ENCODE measurements around the gene SLC7A6. TPM values are rescaled to one million over a fixed set of nuclear protein-coding genes. Genes with fewer than 3 reads are reported as not detected.

Gene SLC7A6
- total and polyA plus RNA-seq, 2 of the 13 experiments (the other 11 are each of a cell fraction or from before 2014, with no cell fraction given): 35.8 to 70.8 TPM

DNA sequence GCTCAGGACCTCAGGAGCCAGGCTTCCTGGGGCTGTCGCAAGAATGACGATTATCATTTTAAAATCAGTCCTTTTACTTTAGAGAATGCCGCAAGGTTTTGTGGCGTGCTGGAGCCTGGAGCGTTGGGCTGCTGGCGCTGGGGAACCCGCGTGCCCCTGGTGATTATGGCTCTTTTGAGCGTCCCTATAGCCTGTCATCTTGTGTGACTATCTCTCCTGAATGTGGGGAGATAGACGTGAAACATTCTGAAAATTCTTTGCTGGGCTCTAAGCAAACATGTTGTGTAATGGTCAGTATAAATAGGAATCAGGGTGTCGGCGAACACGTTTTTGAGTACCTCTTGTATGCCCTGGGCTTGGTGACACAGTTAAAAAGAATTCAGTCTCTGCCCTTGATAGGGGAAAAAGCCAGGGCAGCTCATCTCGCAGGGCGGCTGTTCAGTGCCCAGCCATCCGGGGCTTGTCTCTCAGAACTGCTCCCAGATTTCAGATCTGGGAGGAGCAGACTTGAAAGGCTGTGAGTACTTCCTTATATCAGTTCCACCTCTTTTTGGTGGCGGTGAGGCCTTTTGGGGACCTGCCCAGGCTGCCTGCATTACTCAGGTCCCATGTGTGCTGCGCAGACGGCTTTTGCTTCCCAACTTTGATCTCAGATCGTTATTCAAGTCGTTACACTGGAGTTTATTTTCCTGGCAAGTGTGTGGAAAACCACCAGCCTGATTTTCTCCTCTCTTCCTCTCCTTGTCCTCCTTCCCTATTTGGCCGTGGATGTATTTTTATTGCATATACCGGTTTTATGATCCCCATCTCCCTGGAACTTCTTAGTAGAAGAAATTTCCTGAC is 973 bp downstream of the SLC7A6 start (continued):
- TF ChIP-seq REPIN1 (CRISPR knock-in tag; IDR thresholded peaks at IDR 0.05; ENCODE audit: borderline replicate concordance, low read depth): no peak
- TF ChIP-seq, protein P1, sequence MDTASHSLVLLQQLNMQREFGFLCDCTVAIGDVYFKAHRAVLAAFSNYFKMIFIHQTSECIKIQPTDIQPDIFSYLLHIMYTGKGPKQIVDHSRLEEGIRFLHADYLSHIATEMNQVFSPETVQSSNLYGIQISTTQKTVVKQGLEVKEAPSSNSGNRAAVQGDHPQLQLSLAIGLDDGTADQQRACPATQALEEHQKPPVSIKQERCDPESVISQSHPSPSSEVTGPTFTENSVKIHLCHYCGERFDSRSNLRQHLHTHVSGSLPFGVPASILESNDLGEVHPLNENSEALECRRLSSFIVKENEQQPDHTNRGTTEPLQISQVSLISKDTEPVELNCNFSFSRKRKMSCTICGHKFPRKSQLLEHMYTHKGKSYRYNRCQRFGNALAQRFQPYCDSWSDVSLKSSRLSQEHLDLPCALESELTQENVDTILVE (CRISPR knock-in tag; IDR thresholded peaks at IDR 0.05): peak; percentile 89; the same call in 1 of the 2 replicates
- peak; percentile 93; the same call in 1 of the 2 replicates for TF ChIP-seq ZNF337 (CRISPR knock-in tag; IDR thresholded peaks at IDR 0.05; ENCODE audit: borderline replicate concordance, low read depth)
- peak; percentile 19; the same call in 1 of the 2 replicates for TF ChIP-seq PHF20 (CRISPR knock-in tag; IDR thresholded peaks at IDR 0.05)
- peak; percentile 81 for TF ChIP-seq GATAD1 (CRISPR knock-in tag; IDR thresholded peaks at IDR 0.05)
- no peak for TF ChIP-seq MLLT10 (CRISPR knock-in tag; IDR thresholded peaks at IDR 0.05)
- no peak; the same call in 1 of the 2 replicates for TF ChIP-seq ZFY (CRISPR knock-in tag; IDR thresholded peaks at IDR 0.05)
- no peak; the same call in 1 of the 2 replicates for TF ChIP-seq MIER2 (CRISPR knock-in tag; IDR thresholded peaks at IDR 0.05)
- TF ChIP-seq TIGD3 (CRISPR knock-in tag; IDR thresholded peaks at IDR 0.05; ENCODE audit: borderline replicate concordance): no peak
- TF ChIP-seq NFAT5 (CRISPR knock-in tag; IDR thresholded peaks at IDR 0.05): peak; percentile 23; the same call in 1 of the 2 replicates
- TF ChIP-seq ZNF776 (CRISPR knock-in tag; IDR thresholded peaks at IDR 0.05): no peak; the same call in 1 of the 2 replicates
- TF ChIP-seq YEATS2 (CRISPR knock-in tag; IDR thresholded peaks at IDR 0.05; ENCODE audit: borderline replicate concordance): peak; percentile 66; the same call in 1 of the 2 replicates
- no peak for TF ChIP-seq ZNF44 (CRISPR knock-in tag; IDR thresholded peaks at IDR 0.05)
- TF ChIP-seq ZKSCAN5 (CRISPR knock-in tag; IDR thresholded peaks at IDR 0.05): no peak
- TF ChIP-seq ZNF501 (CRISPR knock-in tag; IDR thresholded peaks at IDR 0.05): peak; percentile 45; the same call in 1 of the 2 replicates
- peak; percentile 40; the same call in 1 of the 2 replicates for TF ChIP-seq ZNF7 (CRISPR knock-in tag; IDR thresholded peaks at IDR 0.05)
- TF ChIP-seq FOXP1 (IDR thresholded peaks at IDR 0.05): no peak
- peak; percentile 85; the same call in 1 of the 2 replicates for TF ChIP-seq FOXP1 (CRISPR knock-in tag; IDR thresholded peaks at IDR 0.05)
- TF ChIP-seq, protein P2, sequence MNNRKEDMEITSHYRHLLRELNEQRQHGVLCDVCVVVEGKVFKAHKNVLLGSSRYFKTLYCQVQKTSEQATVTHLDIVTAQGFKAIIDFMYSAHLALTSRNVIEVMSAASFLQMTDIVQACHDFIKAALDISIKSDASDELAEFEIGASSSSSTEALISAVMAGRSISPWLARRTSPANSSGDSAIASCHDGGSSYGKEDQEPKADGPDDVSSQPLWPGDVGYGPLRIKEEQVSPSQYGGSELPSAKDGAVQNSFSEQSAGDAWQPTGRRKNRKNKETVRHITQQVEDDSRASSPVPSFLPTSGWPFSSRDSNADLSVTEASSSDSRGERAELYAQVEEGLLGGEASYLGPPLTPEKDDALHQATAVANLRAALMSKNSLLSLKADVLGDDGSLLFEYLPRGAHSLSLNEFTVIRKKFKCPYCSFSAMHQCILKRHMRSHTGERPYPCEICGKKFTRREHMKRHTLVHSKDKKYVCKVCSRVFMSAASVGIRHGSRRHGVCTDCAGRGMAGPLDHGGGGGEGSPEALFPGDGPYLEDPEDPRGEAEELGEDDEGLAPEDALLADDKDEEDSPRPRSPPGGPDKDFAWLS (CRISPR knock-in tag; IDR thresholded peaks at IDR 0.05; ENCODE audit: borderline replicate concordance): no peak
